K562 (cell line): ENCODE measurements around the gene HDAC1. TPM values are rescaled to one million over a fixed set of nuclear protein-coding genes. Genes with fewer than 3 reads are reported as not detected.

ENCODE experiments used
- ARID2 ChIP-seq: fragments of 450-650 bp; IDR thresholded peaks from 2 replicates; pipeline ENCODE4 v1.6.1; 2017; ENCODE audit warnings: antibody characterized with exemption, mild to moderate bottlenecking
- FOXA1 ChIP-seq: fragments of 450-650 bp; IDR thresholded peaks from 2 replicates; pipeline ENCODE4 v1.6.1; 2016; ENCODE audit warnings: mild to moderate bottlenecking, borderline replicate concordance
- HDAC6 ChIP-seq: IDR thresholded peaks from 2 replicates; pipeline ENCODE4 v1.6.1; 2012; ENCODE audit warnings: low read depth, mild to moderate bottlenecking, control low read depth, inconsistent platforms, low read length, moderate library complexity
- HES1 ChIP-seq: fragments of 450-650 bp; IDR thresholded peaks from 2 replicates; pipeline ENCODE4 v1.6.1; 2016; ENCODE audit warnings: low read depth, mild to moderate bottlenecking, moderate library complexity
- MGA ChIP-seq: fragments of 450-650 bp; IDR thresholded peaks from 2 replicates; pipeline ENCODE4 v1.6.1; 2016; ENCODE audit warnings: mild to moderate bottlenecking, moderate library complexity
- PKNOX1 ChIP-seq: fragments of 450-650 bp; IDR thresholded peaks from 2 replicates; pipeline ENCODE4 v1.6.1; 2016
- PPARD ChIP-seq: fragments of 250-450 bp; sonication (Bioruptor Pico); IDR thresholded peaks from 2 replicates; pipeline ENCODE4 v1.8.0; 2022; ENCODE audit warnings: inconsistent platforms, mild to moderate bottlenecking, moderate library complexity
- RBFOX2 ChIP-seq: fragments of 200-400 bp; formaldehyde crosslinking; IDR thresholded peaks from 2 replicates; pipeline ENCODE4 v1.6.1; 2017; ENCODE audit warnings: low read depth, mild to moderate bottlenecking, low read length, moderate library complexity
- RFX1 ChIP-seq: fragments of 450-650 bp; IDR thresholded peaks from 2 replicates; pipeline ENCODE4 v1.6.1; 2016; ENCODE audit warnings: mild to moderate bottlenecking, moderate library complexity
- TAL1 ChIP-seq: fragments of 450-650 bp; IDR thresholded peaks from 2 replicates; pipeline ENCODE4 v1.6.1; 2016; ENCODE audit warnings: mild to moderate bottlenecking
- ZFP30 ChIP-seq: fragments of 250-450 bp; sonication (Bioruptor Pico); IDR thresholded peaks from 2 replicates; pipeline ENCODE4 v1.8.0; 2022; ENCODE audit warnings: moderate library complexity, mild to moderate bottlenecking, inconsistent platforms, borderline replicate concordance
- polyA plus RNA-seq, 8 experiments: library from polyadenylated mRNA; depleted of rRNA in 4 of 8; stranded (reverse) in 5 of 8; unstranded in 3 of 8; fragments of >200 nt; fragmentation: Nextera tagmentation in 2 of 8; fragmentation: Illumina TruSeq in 1 of 8; extraction: Ambion mirVana in 2 of 8; extraction: Trizol in 1 of 8; gene quantifications; 2 replicates each; pipeline versions ENCODE4 v1.2.1 to v1.2.3, GENCODE V29; 2011 to 2014; ENCODE audit warnings: inconsistent platforms in 1 of 8, missing spikeins in 1 of 8
- total RNA-seq, 7 experiments: library from RNA; depleted of rRNA in 6 of 7; stranded (reverse); fragments of >200 nt in 6 of 7; fragmentation: Illumina TruSeq in 2 of 7; extraction: Trizol in 2 of 7; gene quantifications; 2 replicates each; pipeline versions ENCODE4 v1.2.1 to v1.2.3, GENCODE V29; 2011 to 2021; ENCODE audit warnings: low replicate concordance in 1 of 7

Gene HDAC1
- total and polyA plus RNA-seq, 9 of the 15 experiments (the other 6 are each of a cell fraction or from before 2014, with no cell fraction given): 169 to 384 (median 193) TPM

DNA sequence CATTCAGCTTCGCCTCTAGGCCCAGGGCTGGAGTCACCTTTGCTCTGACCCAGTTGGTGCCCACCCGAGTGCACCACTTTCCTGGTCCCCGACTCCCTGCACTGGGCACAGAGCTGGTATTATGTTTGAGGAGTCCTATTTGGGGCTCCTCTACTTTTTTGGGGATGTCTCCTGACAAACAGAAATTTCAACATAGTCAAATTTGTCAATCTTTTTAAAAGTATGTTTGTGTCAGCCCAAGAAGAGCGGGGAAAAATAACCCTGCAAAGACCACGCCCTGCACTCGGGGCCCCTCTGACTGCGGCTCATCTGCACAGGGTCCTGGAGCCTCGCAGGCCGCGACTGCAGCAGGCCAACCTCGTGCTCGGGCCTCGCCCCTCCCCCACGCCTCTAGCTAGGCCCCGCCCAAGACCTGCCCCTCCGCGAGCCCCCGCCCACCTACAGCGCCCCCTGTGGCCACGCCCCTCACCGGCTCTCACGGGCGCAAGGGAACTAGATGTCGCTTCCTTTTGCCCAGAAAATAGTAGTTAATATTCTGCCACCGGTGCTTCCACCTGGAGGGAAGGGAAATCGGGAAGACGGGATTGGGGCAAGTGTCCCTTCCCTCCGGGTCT lies 59.0 kb downstream of the HDAC1 start (continued):
- TF ChIP-seq MGA (peak; percentile 100), PPARD (no peak), TAL1 (no peak), RFX1 (no peak), PKNOX1 (no peak), ZFP30 (CRISPR knock-in tag) (no peak), FOXA1 (no peak), HES1 (peak; percentile 43; the same call in 1 of the 2 replicates), ARID2 (no peak), RBFOX2 (no peak), HDAC6 (no peak)
